Lung (tissue), 12 donors: Measurements from ENCODE around the gene BIVM. TPM values are rescaled to one million over a fixed set of nuclear protein-coding genes. Genes with fewer than 3 reads are reported as not detected.

Source experiments
- ATAC-seq: fragments of 200-7000 bp; cut with Tn5 transposase; one replicate; pipeline ENCODE4 v1.9.1; 2020; ENCODE audit warnings: moderate number of reproducible peaks; ENCODE audit not compliant: insufficient read depth, low FRiP score
- DNase-seq, 3 donors: peaks; one replicate each; pipeline ENCODE4 v3.0.0-alpha.2; 2013 to 2017
- H3K27ac ChIP-seq, 2 donors: one replicate each; pipeline ENCODE4 v1.5.1; 2013; ENCODE audit warnings: mild to moderate bottlenecking in 2 of 2, moderate library complexity in 2 of 2, control low read depth in 1 of 2, inconsistent platforms in 1 of 2, low read depth in 1 of 2, low read length in 1 of 2
- H3K27me3 ChIP-seq, 3 donors: one replicate each; pipeline ENCODE4 v1.5.1; 2013; ENCODE audit warnings: low read length in 2 of 3; ENCODE audit not compliant: control insufficient read depth in 3 of 3, insufficient read depth in 3 of 3
- H3K36me3 ChIP-seq, 4 donors: one replicate each; pipeline ENCODE4 v1.5.1; 2013; ENCODE audit warnings: low read length in 4 of 4, mild to moderate bottlenecking in 1 of 4, moderate library complexity in 1 of 4; ENCODE audit not compliant: control insufficient read depth in 4 of 4, insufficient read depth in 4 of 4
- H3K4me1 ChIP-seq, 5 donors: one replicate each; pipeline ENCODE4 v1.5.1; 2013; ENCODE audit warnings: low read length in 5 of 5, mild to moderate bottlenecking in 2 of 5, moderate library complexity in 1 of 5; ENCODE audit not compliant: control insufficient read depth in 5 of 5, insufficient read depth in 5 of 5
- H3K4me3 ChIP-seq: one replicate; pipeline ENCODE4 v1.5.1; 2013; ENCODE audit warnings: mild to moderate bottlenecking, control low read depth, moderate library complexity
- H3K9ac ChIP-seq, 2 donors: one replicate each; pipeline ENCODE4 v1.5.1; 2013; ENCODE audit warnings: low read length in 2 of 2, control low read depth in 1 of 2; ENCODE audit not compliant: insufficient read depth in 1 of 2
- H3K9me3 ChIP-seq, 4 donors: one replicate each; pipeline ENCODE4 v1.5.1; 2013; ENCODE audit warnings: low read length in 3 of 4, mild to moderate bottlenecking in 1 of 4, moderate library complexity in 1 of 4; ENCODE audit not compliant: control insufficient read depth in 4 of 4, insufficient read depth in 3 of 4
- CTCF ChIP-seq: IDR thresholded peaks from 2 replicates; pipeline ENCODE4 v1.5.1; 2012; ENCODE audit warnings: mild to moderate bottlenecking; ENCODE audit errors: control extremely low read depth, extremely low read depth
- WGBS, 2 donors: extraction: QIAGEN DNeasy Blood & Tissue Kit; methylation state at CpG; one replicate each; pipeline ENCODE4 v1.1.7; 2013; 5-methylcytosine and 5-hydroxymethylcytosine counted together
- polyA plus RNA-seq, 2 donors: library from polyadenylated mRNA; stranded (reverse); fragments of 200-250 nt; gene quantifications; one replicate each; pipeline ENCODE4 v1.2.1, GENCODE V29; 2013
- total RNA-seq, 2 donors: library from RNA; depleted of rRNA in 1 of 2; stranded (reverse); fragments of >200 nt in 1 of 2; gene quantifications; one replicate each; pipeline ENCODE4 v1.2.1, GENCODE V29; 2014 to 2021
- donor health status: control.
- donor health status: control.
- donor health status: Bipolar disorder and iron deficiency.
- donor health status: healthy.
- donor health status: DM: yes; HTN: yes; CAD: no.

BIVM gene
- total and polyA plus RNA-seq, 4 donors = 5.5 to 38.4 (median 13.1) TPM

DNA sequence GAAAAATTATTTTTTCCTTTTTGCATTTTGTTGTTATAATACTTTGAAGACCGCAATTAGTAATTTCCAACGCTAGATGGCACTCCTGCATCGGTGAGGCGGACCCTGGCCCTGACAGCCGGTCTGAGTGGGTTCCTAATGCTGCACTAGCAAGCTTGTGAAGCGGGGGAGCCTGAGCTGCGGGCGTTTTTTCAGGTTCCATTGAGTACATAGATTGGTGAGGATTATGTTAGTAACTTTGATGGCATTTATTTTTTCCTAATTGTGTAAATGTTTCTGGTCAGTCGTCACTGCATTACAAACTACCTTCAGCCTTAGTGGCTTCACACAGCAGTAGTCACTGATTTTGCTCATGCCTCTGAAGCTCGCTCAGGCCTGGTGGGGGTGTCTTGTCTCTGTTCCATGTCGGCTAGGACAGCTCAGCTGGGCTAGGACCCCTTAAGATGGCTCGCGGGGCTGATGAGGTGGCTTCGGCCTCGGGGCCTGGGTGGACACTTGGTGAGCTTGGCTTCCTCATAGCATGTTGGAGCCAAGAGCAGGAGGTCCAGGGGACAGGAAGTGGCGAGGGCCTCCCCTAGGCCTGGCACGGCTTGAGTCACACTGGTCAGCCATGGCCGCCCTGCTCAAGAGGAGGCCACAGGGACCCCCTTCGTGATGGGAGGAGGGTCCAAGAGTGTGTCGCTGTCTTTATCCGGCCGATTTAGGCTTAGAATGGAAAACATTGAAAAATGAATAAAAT is 71.9 kb downstream of the BIVM start:
- peak; percentile 22 for TF ChIP-seq CTCF
- Histone ChIP-seq H3K27ac (no peak overlapping the region), H3K9me3 (no peaks in the 10 kb centered on the region), H3K9ac (no peak overlapping the region), H3K4me1 (peaks cover 0 to 5% (median 2%) of the 10 kb centered on the region in 5 donors), H3K36me3 (peaks cover 25 to 60% (median 26%) of the 10 kb centered on the region in 4 donors), H3K4me3 (no peak overlapping the region), H3K27me3 (no peaks in the 10 kb centered on the region)
- 53 to 64% methylated on average over 22 of the region's 22 CpGs for WGBS, 2 donors
- ATAC-seq (peak; percentile 71), DNase-seq (peak; percentile 74 to 82 (median 78))

- H3K36me3 ChIP-seq = peaks cover 25 to 58% (median 27%) of the 10 kb centered on the region in 4 donors
- no peak for DNase-seq
- no peaks in the 10 kb centered on the region for H3K9me3 ChIP-seq
- TF ChIP-seq CTCF = no peak
- H3K27me3 ChIP-seq = no peaks in the 10 kb centered on the region
- no peak for ATAC-seq
- no peak overlapping the region for H3K4me3 ChIP-seq
- no peak overlapping the region for H3K9ac ChIP-seq
- H3K4me1 ChIP-seq = peaks cover 0 to 5% (median 2%) of the 10 kb centered on the region in 5 donors
- 91 to 95% methylated on average over 7 of the region's 7 CpGs for WGBS, 2 donors
- H3K27ac ChIP-seq = no peak overlapping the region
These were observed 73.2 kb downstream of the BIVM start for GRCh38 chr13:102872131-102872530.

DNA sequence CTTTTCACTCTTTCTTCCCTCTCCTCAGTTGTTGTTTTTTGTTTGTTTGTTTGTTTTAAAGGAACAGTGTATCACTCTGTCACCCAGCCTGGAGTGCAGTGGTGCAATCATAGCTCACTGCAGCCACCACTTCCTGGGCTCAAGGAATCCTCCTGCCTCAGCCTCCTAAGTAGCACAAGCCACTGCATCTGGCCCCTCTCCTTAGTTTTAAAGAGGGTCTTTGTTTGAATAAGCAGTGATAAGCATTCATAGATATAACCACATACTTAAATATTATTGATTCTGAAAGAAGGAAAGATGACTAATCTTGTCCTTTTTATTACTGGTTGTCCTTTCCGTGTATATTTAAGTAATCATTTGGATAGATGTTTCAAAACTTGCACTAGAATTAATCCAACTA is 73.6 kb downstream of the BIVM start:
- ATAC-seq = no peak
- H3K27ac ChIP-seq = no peak overlapping the region
- H3K36me3 ChIP-seq = peaks cover 25 to 57% (median 26%) of the 10 kb centered on the region in 4 donors
- no peak overlapping the region for H3K4me3 ChIP-seq
- WGBS, 2 donors = 88 to 95% methylated on average over 1 of the region's 1 CpG
- no peak overlapping the region for H3K9ac ChIP-seq
- no peaks in the 10 kb centered on the region for H3K27me3 ChIP-seq
- H3K4me1 ChIP-seq = peaks cover 0 to 5% (median 2%) of the 10 kb centered on the region in 5 donors
- no peak for DNase-seq
- no peaks in the 10 kb centered on the region for H3K9me3 ChIP-seq
- TF ChIP-seq CTCF = no peak
